K562 (cell line): Measurements from ENCODE around the gene TNFAIP8L2. TPM values are rescaled to one million over a fixed set of nuclear protein-coding genes. Genes with fewer than 3 reads are reported as not detected.

ENCODE experiments used
- ATAC-seq: fragments of 200-7000 bp; cut with Tn5 transposase; 3 replicates; pipeline ENCODE4 v1.9.1; 2020; ENCODE audit warnings: moderate library complexity
- BruUV-seq: library from RNA; stranded (reverse); fragments of 400-500 nt; replicated peaks from 2 replicates; lab custom pipeline; 2021; lab: Mats Ljungman, UMichigan
- CTCF ChIA-PET: fragments of 300-600 bp; formaldehyde crosslinking; extraction: SDS; loops from one replicate; lab custom pipeline; 2021; ENCODE audit warnings: low intra/inter-chr PET ratio; lab: Yijun Ruan, JAX
- POLR2A ChIA-PET: fragments of 300-600, 350-650 bp; sonication (Branson Sonifier 250); formaldehyde crosslinking; extraction: SDS; loops from one replicate; lab custom pipeline; 2021; ENCODE audit warnings: antibody characterized with exemption, inconsistent platforms; lab: Yijun Ruan, JAX
- DNase-seq, 4 experiments: peaks; one replicate each; pipeline versions ENCODE4 v3.0.0 to v3.0.0-alpha.2; 2011 to 2018; ENCODE audit warnings: low spot score in 3 of 4, mixed read lengths in 3 of 4; ENCODE audit errors: extremely low read depth in 1 of 4
- FAIRE-seq: peaks from 2 replicates; lab custom pipeline; 2011; peaks lifted over from hg19 to GRCh38; lab: Jason Lieb, UNC
- H2AFZ ChIP-seq: 2 replicates; pipeline ENCODE4 v1.6.0; 2011; ENCODE audit warnings: low read depth, low read length, control low read depth, inconsistent platforms
- H3K27ac ChIP-seq: fragments of 200-600 bp; 3 replicates; pipeline ENCODE4 v1.8.0; 2011; ENCODE audit warnings: low read depth, mild to moderate bottlenecking, control low read depth, inconsistent platforms, low read length, moderate library complexity, mixed read lengths; ENCODE audit errors: extremely low read depth
- H3K27me3 ChIP-seq, 2 experiments: fragments of 300-600 bp in 1 of 2; 2 replicates in 1 of 2; 3 replicates in 1 of 2; pipeline versions ENCODE4 v1.6.0 to v1.8.0; 2011; ENCODE audit warnings: inconsistent platforms in 2 of 2, low read length in 2 of 2, mild to moderate bottlenecking in 1 of 2, mixed read lengths in 1 of 2, moderate library complexity in 1 of 2; ENCODE audit not compliant: control insufficient read depth in 2 of 2, insufficient read depth in 2 of 2
- H3K36me3 ChIP-seq: fragments of 300-600 bp; 3 replicates; pipeline ENCODE4 v1.8.0; 2011; ENCODE audit warnings: mild to moderate bottlenecking, low read length, inconsistent platforms; ENCODE audit not compliant: control insufficient read depth, insufficient read depth
- H3K4me1 ChIP-seq, 2 experiments: fragments of 200-600 bp in 1 of 2; replicated peaks in 1 of 2; 2 replicates in 1 of 2; 3 replicates in 1 of 2; pipeline versions ENCODE4 v1.5.1 to v1.8.0; 2011; ENCODE audit warnings: inconsistent platforms in 2 of 2, low read length in 2 of 2, mild to moderate bottlenecking in 1 of 2, mixed read lengths in 1 of 2, moderate library complexity in 1 of 2; ENCODE audit not compliant: control insufficient read depth in 2 of 2, insufficient read depth in 2 of 2
- H3K4me2 ChIP-seq: 2 replicates; pipeline ENCODE4 v1.6.1; 2011; ENCODE audit warnings: low read length, control low read depth, inconsistent platforms, mixed read lengths; ENCODE audit not compliant: insufficient read depth
- H3K4me3 ChIP-seq: fragments of 200-600 bp; sonication (generic), shearing (Covaris generic); 2 replicates; pipeline ENCODE4 v1.5.1; 2016; ENCODE audit warnings: control low read depth, inconsistent platforms
- H3K79me2 ChIP-seq: fragments of 200-600 bp; 3 replicates; pipeline ENCODE4 v1.8.0; 2011; ENCODE audit warnings: low read length, inconsistent platforms; ENCODE audit not compliant: control insufficient read depth, insufficient read depth
- H3K9ac ChIP-seq, 2 experiments: 2 replicates each; pipeline versions ENCODE4 v1.6.0 to v1.6.1; 2011; ENCODE audit warnings: low read depth in 2 of 2, low read length in 2 of 2, control low read depth in 1 of 2, inconsistent platforms in 1 of 2, mild to moderate bottlenecking in 1 of 2, mixed read lengths in 1 of 2; ENCODE audit not compliant: insufficient read depth in 1 of 2
- H3K9me1 ChIP-seq: one replicate; pipeline ENCODE4 v1.6.0; 2011; ENCODE audit warnings: inconsistent platforms, mild to moderate bottlenecking, low read length, moderate library complexity; ENCODE audit not compliant: control insufficient read depth, insufficient read depth
- H3K9me3 ChIP-seq: replicated peaks from 2 replicates; pipeline ENCODE4 v1.5.1; 2011; ENCODE audit warnings: low read depth, low read length, inconsistent platforms; ENCODE audit not compliant: control insufficient read depth, insufficient read depth
- H4K20me1 ChIP-seq: replicated peaks from 2 replicates; pipeline ENCODE4 v1.6.1; 2011; ENCODE audit warnings: low read length, inconsistent platforms, mixed read lengths; ENCODE audit not compliant: control insufficient read depth, insufficient read depth
- NFATC3 ChIP-seq: fragments of 450-650 bp; IDR thresholded peaks from 2 replicates; pipeline ENCODE4 v1.6.1; 2017; ENCODE audit warnings: mild to moderate bottlenecking
- PHB2 ChIP-seq: fragments of 450-650 bp; IDR thresholded peaks from 2 replicates; pipeline ENCODE4 v1.6.1; 2017; ENCODE audit warnings: low read depth
- PHF21A ChIP-seq: fragments of 450-650 bp; IDR thresholded peaks from 2 replicates; pipeline ENCODE4 v1.6.1; 2017; ENCODE audit warnings: low read depth, borderline replicate concordance
- ZBTB7A ChIP-seq: IDR thresholded peaks from 2 replicates; pipeline ENCODE4 v1.6.1; 2011; ENCODE audit warnings: low read depth, mild to moderate bottlenecking, low read length, moderate library complexity, borderline replicate concordance; ENCODE audit not compliant: control insufficient read depth
- WGBS: fragments of 100-300 bp; shearing (Covaris generic); methylation state at CpG from one replicate; pipeline ENCODE4 v1.1.6; 2016; ENCODE audit warnings: low coverage, mixed read lengths; ENCODE audit not compliant: insufficient coverage; ENCODE audit errors: missing lambda C conversion rate; 5-methylcytosine and 5-hydroxymethylcytosine counted together
- in situ Hi-C: fragments of 300-500 bp; cut with MboI; formaldehyde crosslinking; loops from 4 replicates; pipeline ENCODE4 v1.15.0; 2018; ENCODE audit warnings: inconsistent platforms, mixed read lengths
- intact Hi-C: fragments of 100-400 bp; cut with micrococcal nuclease; formaldehyde crosslinking; loops from 2 replicates; pipeline ENCODE4 v1.14.2; 2022
- polyA plus RNA-seq, 8 experiments: library from polyadenylated mRNA; depleted of rRNA in 4 of 8; stranded (reverse) in 5 of 8; unstranded in 3 of 8; fragments of >200 nt; fragmentation: Nextera tagmentation in 2 of 8; fragmentation: Illumina TruSeq in 1 of 8; extraction: Ambion mirVana in 2 of 8; extraction: Trizol in 1 of 8; gene quantifications; 2 replicates each; pipeline versions ENCODE4 v1.2.1 to v1.2.3, GENCODE V29; 2011 to 2014; ENCODE audit warnings: inconsistent platforms in 1 of 8, missing spikeins in 1 of 8
- total RNA-seq, 7 experiments: library from RNA; depleted of rRNA in 6 of 7; stranded (reverse); fragments of >200 nt in 6 of 7; fragmentation: Illumina TruSeq in 2 of 7; extraction: Trizol in 2 of 7; gene quantifications; 2 replicates each; pipeline versions ENCODE4 v1.2.1 to v1.2.3, GENCODE V29; 2011 to 2021; ENCODE audit warnings: low replicate concordance in 1 of 7
- TF ChIP-seq, protein P1 (sequence below), 2 experiments: fragments of 450-650 bp; IDR thresholded peaks; 2 replicates each; pipeline ENCODE4 v1.6.1; 2018; ENCODE audit warnings: mild to moderate bottlenecking in 2 of 2, low read depth in 1 of 2; ENCODE audit not compliant: partially characterized antibody in 2 of 2

TNFAIP8L2 gene
- total and polyA plus RNA-seq, 9 of the 15 experiments (the other 6 are each of a cell fraction or from before 2014, with no cell fraction given), result 0.05 to 1.7 (median 0.52) TPM

DNA sequence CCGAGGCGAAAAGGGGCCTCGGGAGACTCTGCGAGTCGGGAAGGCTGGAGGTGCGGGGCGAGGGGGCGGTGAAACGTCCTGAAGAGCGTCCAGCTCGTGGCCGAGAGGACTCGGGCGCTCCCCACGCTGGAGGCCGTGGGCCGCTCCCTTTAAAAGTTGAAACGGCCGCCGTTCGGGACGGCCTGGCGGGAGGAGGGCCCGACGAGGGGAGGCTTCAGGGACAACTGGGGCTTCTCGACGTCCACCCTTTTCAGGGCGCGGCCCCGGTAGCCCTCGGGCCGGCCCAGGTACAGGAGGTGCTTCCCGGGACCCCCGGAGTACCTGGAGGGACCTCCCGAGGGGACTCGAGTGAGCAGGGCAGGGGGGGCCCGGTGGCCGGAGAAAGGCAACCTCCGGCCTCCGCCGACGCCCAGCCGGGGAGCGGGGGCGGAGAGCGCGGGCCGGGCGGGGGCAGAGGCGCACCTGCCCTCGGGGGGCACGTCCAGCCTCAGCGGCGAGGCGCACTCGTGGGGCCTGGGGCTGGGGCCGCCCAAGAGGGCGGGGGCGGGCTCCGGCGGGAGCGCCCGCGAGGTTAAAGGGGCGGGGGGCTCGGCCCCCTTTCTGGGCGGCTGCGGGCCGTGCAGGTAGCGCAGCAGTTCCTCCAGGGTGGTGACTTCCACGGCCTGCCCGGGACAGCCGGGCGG lies 24.0 kb upstream of the TNFAIP8L2 start:
- ChIA-PET CTCF (no interaction called here), POLR2A (no interaction called here)
- no peak overlapping the region for H3K4me2 ChIP-seq
- H3K27me3 ChIP-seq, result no peaks in the 10 kb centered on the region
- H3K36me3 ChIP-seq, result no peaks in the 10 kb centered on the region
- intact Hi-C loops, result no loop called here
- H3K9me3 ChIP-seq, result no peaks in the 10 kb centered on the region
- ATAC-seq, result no peak
- no peaks in the 10 kb centered on the region for H4K20me1 ChIP-seq
- peak; percentile 37; the same call in 1 of the 2 replicates for TF ChIP-seq ZBTB7A
- no peak for TF ChIP-seq NFATC3
- peak in 2 of 4 experiments; percentile 16 to 33 for DNase-seq
- no TSS peak for BruUV-seq
- FAIRE-seq, result no peak
- in situ Hi-C loops, result no loop called here
- no peak overlapping the region for H2AFZ ChIP-seq
- H3K9ac ChIP-seq, result no peak overlapping the region
- H3K79me2 ChIP-seq, result no peaks in the 10 kb centered on the region
- H3K27ac ChIP-seq, result no peak overlapping the region
- H3K4me3 ChIP-seq, result no peak overlapping the region
- WGBS, result 78% methylated on average over 16 of the region's 74 CpGs
- H3K9me1 ChIP-seq, result no peaks in the 10 kb centered on the region
- peaks cover 0 to 20% of the 10 kb centered on the region in 2 experiments; a peak in 2 of 5 replicates for H3K4me1 ChIP-seq

- ChIA-PET CTCF (no interaction called here), POLR2A (no interaction called here)
- ATAC-seq (no peak), FAIRE-seq (no peak), DNase-seq (peak in 2 of 4 experiments; percentile 12 to 15)
- Histone ChIP-seq H3K4me1 (peaks cover 0 to 25% of the 10 kb centered on the region in 2 experiments; a peak in 2 of 5 replicates), H3K27ac (no peak overlapping the region), H3K27me3 (no peaks in the 10 kb centered on the region; a peak in 1 of 5 replicates), H2AFZ (no peak overlapping the region), H3K4me3 (no peak overlapping the region), H3K4me2 (no peak overlapping the region), H3K9ac (no peak overlapping the region), H3K9me3 (no peaks in the 10 kb centered on the region), H4K20me1 (peaks cover 3% of the 10 kb centered on the region; the same call in 1 of the 2 replicates), H3K79me2 (no peaks in the 10 kb centered on the region), H3K36me3 (no peaks in the 10 kb centered on the region), H3K9me1 (no peaks in the 10 kb centered on the region)
- in situ Hi-C loops, result no loop called here
- no TSS peak for BruUV-seq
- WGBS, result 67% methylated on average over 14 of the region's 65 CpGs
- intact Hi-C loops, result no loop called here
- TF ChIP-seq, protein P1, sequence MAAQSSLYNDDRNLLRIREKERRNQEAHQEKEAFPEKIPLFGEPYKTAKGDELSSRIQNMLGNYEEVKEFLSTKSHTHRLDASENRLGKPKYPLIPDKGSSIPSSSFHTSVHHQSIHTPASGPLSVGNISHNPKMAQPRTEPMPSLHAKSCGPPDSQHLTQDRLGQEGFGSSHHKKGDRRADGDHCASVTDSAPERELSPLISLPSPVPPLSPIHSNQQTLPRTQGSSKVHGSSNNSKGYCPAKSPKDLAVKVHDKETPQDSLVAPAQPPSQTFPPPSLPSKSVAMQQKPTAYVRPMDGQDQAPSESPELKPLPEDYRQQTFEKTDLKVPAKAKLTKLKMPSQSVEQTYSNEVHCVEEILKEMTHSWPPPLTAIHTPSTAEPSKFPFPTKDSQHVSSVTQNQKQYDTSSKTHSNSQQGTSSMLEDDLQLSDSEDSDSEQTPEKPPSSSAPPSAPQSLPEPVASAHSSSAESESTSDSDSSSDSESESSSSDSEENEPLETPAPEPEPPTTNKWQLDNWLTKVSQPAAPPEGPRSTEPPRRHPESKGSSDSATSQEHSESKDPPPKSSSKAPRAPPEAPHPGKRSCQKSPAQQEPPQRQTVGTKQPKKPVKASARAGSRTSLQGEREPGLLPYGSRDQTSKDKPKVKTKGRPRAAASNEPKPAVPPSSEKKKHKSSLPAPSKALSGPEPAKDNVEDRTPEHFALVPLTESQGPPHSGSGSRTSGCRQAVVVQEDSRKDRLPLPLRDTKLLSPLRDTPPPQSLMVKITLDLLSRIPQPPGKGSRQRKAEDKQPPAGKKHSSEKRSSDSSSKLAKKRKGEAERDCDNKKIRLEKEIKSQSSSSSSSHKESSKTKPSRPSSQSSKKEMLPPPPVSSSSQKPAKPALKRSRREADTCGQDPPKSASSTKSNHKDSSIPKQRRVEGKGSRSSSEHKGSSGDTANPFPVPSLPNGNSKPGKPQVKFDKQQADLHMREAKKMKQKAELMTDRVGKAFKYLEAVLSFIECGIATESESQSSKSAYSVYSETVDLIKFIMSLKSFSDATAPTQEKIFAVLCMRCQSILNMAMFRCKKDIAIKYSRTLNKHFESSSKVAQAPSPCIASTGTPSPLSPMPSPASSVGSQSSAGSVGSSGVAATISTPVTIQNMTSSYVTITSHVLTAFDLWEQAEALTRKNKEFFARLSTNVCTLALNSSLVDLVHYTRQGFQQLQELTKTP (IDR thresholded peaks at IDR 0.05; ENCODE audit: low read depth in 1 of 2, partially characterized antibody in 2 of 2), result no peak
- no peak for TF ChIP-seq PHF21A
- no peak for TF ChIP-seq PHB2
Observed at GRCh38 chr1:151133018-151133806, 23.2 kb upstream of the TNFAIP8L2 start.
